HG02840 (cell line): Measurements from ENCODE around the gene PROX1.
"Not testable (repeated sequence)": the region's sequence is repeated elsewhere in the genome, so short reads cannot be mapped to it uniquely, and the experiment has no call there.

Source experiments
- ATAC-seq: cut with Tn5 transposase; IDR thresholded peaks from one replicate; pipeline ENCODE4 v1.9.1; 2021; ENCODE audit warnings: mild to moderate bottlenecking, moderate library complexity, moderate number of reproducible peaks; ENCODE audit not compliant: unreplicated experiment, low FRiP score

PROX1 gene

GRCh38 chr1:214058076-214058475 lies 70.3 kb downstream of the PROX1 start:
- no peak for ATAC-seq

- ATAC-seq: no peak
Measured at GRCh38 chr1:214066190-214066589, 78.4 kb downstream of the PROX1 start.

GRCh38 chr1:214066936-214067335 lies 79.2 kb downstream of the PROX1 start:
- no peak for ATAC-seq

- no peak for ATAC-seq
Measured at GRCh38 chr1:214067397-214067796, 79.6 kb downstream of the PROX1 start.

- no peak for ATAC-seq
Measured at GRCh38 chr1:214067853-214068703, 80.3 kb downstream of the PROX1 start.

- ATAC-seq: no peak
Measured at GRCh38 chr1:214068979-214069378, 81.2 kb downstream of the PROX1 start.

GRCh38 chr1:214071469-214071868 lies 83.7 kb downstream of the PROX1 start:
- ATAC-seq: no peak

- no peak for ATAC-seq
Measured at GRCh38 chr1:214072426-214073157, 84.8 kb downstream of the PROX1 start.

- no peak for ATAC-seq
Measured at GRCh38 chr1:214074477-214074876, 86.7 kb downstream of the PROX1 start.

GRCh38 chr1:214075305-214075998 lies 87.7 kb downstream of the PROX1 start:
- ATAC-seq: no peak

GRCh38 chr1:214075999-214076707 lies 88.4 kb downstream of the PROX1 start:
- ATAC-seq: no peak

- no peak for ATAC-seq
Measured at GRCh38 chr1:214076708-214077065, 88.9 kb downstream of the PROX1 start.

GRCh38 chr1:214078950-214079349 lies 91.2 kb downstream of the PROX1 start:
- no peak for ATAC-seq

GRCh38 chr1:214085325-214085724 lies 97.6 kb downstream of the PROX1 start:
- ATAC-seq: no peak

- ATAC-seq: no peak
Measured at GRCh38 chr1:214086945-214087344, 99.2 kb downstream of the PROX1 start.

- ATAC-seq: not testable (repeated sequence)
Measured at GRCh38 chr1:214089003-214089402, 101.2 kb downstream of the PROX1 start.
